ENCODE measurements around the gene PRKAR1A.

PRKAR1A gene

DNA sequence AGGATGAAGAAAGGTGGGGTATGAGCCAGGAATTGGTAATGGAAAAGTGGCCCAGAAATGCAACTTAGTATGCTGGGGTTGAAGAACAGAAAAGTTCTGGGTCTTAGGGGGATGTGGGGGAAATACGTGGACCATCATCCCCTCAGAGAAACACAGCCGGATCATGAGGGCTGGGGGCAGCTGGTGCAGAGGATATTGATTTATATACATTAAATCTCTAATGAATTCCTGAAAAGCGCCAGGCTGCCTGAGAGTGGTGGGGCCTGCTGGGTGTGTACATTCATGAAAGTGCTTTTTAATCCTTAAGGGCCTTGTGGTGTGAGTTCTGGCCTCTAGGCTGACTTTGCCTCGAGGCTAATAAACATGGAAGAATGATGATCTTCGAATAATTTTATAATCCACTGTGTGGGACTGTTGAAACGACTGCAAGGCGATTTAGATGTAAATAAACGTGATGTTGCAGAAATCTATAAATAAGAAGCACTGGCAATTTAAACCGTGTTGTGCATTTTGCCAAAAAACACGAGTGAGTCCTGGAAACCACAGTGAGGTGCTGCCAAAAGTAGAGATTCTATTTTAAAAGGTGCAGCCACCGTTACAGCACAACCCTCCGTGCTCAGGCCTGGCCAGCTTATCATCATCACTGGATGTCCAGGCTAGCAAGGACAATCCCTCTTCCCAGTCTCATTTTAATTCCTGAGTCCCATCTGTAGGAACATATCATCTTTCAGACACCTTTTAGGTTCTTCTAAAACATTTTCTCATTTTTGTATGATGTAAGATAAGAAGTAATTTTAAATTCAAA lies 32.1 kb downstream of the PRKAR1A start:
- no peak for DNase-seq

DNA sequence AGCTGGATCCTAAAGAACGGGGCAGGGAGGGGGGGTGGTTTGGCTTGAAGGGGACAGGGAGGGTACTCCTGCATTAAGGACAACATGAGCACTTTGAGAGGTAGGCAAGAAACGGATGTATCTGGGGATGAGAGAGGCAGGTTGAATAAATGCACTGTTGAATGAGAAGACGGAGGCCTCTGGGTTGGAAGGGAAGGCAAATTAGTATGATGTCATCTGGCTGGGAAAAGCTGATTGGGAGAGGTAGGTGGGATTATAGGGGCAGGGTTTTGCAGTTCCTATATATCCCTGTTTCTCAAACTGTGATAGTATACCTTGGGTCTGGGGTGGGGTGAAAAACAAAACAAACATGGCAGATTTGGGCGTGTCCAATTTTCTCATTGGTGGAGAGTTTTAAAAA lies 44.3 kb downstream of the PRKAR1A start:
- no peak for DNase-seq

DNA sequence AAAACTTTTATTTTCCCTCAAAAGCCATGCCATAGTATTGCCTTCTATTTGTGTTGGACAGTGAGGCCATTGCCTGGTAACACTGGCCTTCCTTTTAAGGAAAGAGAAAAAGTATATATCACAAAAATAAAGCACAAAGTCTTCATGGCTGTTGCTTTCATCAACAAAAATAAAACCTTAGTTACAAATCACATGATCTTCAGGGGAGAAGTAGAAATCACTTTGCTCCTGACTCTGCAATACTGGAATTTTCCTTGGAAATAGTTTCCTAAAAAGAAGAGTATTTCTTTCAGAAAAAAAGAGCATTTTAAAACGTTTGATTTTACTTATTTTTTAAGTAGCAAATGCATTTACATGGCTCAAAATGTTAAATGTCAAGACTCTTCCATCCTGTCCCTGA lies 47.1 kb downstream of the PRKAR1A start:
- DNase-seq, result no peak

DNA sequence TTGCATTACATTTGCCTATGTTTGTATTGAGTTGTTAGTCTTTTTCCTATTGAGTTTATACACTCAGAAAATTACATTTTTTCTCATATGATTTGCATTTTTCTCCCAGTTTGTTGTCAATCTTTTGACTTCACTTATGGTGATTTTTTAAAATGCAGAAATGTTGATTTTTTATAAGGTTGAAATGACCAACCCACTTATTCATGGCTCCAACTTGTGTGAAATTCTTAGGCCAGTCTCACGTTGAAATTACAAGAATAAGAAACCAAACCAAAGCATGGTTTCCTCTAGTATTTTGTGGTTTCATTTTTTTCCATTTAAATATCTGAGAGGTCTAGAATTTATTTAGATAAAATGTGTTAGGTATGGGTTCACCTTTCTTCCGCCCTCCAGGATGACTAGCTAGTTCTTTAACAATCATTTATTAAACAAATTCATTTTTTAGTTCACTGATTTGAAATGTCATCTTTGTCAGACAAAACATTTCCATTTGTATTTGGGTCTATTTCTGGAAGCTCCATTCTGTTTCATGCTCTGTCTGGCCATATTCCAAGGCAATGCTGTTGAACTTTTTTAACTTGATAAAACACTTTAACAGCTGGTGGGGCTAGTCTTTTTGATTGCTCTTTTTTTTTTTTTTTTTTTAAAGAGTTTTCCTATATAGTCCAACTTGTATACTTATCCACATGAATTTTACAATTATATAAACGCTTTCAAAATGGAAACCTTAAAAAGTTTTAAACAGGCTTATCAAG lies 48.9 kb downstream of the PRKAR1A start:
- DNase-seq, result no peak

DNA sequence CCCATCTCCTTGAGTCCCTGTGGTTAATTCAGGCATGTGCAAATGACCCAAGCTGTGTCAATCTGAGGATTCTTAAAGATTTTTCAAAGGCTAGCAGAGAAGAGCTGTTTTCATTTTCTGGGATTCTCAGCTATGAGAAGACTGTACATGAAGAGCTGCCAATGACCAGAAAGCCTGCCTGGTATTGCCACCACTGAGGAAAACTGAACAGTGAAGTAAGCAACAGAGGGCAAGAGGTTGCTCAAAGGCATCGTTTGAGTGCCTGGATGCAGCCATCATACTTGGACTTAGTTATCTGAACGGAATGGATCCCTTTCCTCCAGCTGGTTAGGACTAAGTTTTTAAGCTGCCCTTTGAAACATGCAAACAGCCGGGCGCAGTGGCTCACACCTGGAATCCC lies 50.5 kb downstream of the PRKAR1A start:
- no peak for DNase-seq

DNA sequence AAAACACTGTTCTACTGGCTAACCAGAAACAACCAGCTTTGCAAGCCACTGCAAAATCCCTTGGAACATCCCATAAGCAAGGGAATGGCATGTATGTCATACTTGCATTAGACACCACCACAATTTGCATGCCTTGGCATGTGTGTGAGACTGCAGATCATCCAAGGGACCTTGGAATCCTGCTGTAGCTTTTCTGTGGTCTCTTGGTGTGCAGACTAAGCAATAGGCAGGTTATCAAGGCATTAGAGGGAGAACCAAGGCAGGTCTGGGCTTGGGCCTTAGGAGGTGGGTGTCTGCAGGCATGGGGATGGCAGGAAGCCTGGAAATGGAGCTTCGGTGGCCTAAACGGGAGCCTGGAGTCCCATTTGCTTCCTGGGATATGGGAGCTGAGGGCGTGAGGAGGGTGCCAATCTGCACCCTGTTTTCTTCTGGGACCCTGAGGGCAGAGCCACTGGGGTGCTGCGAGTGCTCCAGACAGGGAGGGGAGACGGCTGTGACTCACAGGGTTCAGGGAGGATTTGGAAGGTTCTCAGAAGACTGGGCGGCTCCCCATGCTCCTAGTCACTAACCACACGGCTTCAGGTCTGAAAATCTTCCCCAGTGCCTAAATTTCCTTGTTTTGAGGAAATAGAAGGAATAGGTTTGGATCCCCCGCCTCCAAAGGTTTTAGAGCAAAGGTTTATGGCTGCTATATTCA lies 52.3 kb downstream of the PRKAR1A start:
- no peak for DNase-seq

DNA sequence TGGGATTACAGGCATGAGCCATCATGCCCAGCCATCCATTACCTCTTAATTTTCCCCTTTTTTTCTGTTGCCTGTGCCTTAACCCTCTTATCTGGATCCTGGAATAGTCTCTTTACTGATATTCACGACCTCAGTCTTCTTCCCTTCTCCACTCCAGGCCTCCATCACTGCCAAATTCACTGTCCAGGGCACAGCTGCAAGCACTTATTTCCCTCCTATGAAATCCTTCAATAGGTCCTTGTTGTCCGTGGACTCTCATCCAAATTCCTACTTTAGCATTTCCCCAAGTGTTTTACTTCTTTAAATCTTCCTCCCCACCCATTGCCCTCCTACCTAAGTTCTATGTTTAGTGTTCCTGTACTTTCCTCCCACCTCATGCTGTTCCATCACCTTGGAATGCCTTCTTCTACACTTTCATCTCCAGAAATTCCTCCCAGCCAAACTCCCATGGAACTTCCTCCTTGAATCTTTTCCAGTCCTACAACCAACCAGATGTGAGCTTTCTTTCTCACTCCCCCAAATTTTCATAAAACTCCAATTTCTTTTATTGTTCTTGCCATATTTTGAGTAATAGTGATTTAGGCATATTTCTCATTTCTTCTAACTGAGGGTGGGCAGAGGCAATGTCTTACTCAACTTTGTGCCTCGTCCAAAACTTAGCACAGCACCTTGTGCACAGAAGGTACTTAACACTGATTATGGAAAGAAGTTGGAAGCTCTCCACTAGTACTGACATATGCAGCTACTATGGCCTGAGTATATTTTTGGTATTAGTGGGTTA lies 53.6 kb downstream of the PRKAR1A start:
- DNase-seq, result no peak

DNA sequence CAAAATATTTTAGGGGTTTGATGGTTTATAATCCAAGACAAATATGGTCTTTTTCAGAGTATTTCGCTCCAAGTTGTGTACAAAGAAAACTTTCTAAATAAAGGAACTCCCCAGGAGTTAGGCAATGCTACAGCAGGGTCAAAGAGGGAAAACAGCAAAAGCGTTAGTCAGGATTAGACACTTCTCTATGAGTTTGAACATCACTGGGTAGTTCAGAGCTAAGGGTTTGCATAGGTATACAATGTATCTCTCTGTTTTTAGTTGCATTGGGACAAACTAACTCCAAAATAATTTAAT lies 54.2 kb downstream of the PRKAR1A start:
- DNase-seq, result no peak

DNA sequence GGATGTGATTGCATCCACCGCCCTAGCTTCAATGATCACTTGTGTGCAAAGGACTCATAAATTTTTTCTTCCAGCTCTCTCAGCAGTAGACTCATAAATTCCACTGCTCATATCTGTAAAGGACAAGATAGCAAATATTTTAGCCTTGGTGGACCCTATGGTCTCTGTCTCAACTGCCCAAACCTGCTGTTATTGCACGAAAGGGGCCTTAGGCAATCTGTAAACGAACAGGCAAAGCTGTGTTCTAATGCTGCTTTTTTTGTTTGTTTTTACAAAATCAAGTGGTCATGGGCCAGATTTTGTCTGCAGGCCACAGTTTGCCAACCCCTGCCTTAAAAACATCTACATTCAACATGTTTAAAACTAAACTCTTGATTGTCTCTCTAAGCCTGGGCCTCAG lies 54.8 kb downstream of the PRKAR1A start:
- DNase-seq, result no peak

DNA sequence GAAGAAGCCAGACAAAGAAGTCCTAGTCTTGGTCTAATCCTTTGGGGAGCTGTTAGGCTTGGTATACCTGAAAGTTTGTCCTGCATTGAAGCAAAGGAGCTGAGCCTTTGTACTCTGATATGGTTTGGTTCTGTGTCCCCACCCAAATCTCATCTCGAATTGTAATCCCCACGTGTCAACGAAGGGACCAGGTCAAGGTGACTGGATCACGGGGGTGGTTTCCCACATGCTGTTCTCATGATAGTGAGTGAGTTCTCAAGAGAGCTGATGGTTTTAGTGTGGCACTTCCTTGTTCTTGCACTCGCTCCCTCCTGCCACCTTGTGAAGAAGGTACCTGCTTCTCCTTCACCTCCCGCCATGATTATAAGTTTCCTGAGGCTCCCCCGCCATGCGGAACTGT lies 55.4 kb downstream of the PRKAR1A start:
- DNase-seq, result no peak

DNA sequence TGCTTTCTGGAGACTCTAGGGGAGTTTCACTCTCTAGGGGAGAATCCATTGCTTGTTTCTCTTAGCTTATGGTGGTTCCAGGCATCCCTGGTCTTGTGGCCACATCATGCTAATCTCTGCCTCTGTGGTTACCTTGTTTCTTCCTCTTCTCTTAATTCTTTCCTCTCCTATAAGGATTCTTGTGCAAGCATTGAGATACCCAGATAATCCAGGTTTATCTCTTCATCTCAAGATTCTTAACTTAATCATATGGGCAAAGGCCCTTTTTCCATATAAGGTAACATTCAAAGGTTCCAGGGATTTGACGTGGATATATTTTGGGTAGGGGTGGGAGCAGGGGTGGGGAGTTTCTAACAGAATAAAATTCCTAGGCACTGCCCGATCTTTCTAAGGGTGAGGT lies 56.4 kb downstream of the PRKAR1A start:
- DNase-seq, result no peak

DNA sequence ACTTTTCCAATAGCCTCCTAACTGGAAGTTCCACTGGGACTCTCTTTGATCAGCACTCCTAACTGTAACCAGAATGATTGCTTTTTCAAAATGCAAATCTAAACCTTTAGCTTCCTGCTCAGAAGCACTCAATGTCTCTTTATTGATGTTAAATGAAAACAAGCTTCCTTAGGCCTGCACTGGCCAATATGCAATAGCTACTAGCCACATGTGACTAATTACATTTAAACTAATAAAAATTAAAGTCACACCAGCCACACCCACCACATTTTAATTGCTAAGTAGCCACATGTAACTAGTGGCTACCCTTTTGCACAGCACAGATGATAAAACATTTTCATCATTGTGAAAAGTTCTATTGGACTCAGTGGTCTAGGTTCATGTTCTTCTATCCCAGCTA lies 57.1 kb downstream of the PRKAR1A start:
- DNase-seq, result no peak

DNA sequence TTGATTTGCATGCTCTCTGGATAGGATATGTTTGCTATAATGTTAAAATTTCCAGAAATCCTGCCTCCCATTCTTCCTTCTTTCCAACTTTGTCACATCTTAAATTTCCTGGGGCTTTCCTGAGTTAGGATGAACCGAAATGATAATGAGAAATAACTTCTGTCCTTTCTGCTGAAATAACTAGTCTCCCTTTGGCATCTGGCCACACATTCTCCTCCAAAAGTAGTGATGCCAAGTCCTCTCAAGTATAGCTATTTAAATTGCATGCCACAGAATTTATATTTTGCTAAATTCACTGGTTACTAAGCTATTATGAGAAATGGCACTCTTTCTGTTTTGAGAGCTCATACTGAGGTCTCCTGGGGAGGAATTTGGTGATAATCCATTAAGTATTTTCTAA lies 58.3 kb downstream of the PRKAR1A start:
- DNase-seq, result no peak

DNA sequence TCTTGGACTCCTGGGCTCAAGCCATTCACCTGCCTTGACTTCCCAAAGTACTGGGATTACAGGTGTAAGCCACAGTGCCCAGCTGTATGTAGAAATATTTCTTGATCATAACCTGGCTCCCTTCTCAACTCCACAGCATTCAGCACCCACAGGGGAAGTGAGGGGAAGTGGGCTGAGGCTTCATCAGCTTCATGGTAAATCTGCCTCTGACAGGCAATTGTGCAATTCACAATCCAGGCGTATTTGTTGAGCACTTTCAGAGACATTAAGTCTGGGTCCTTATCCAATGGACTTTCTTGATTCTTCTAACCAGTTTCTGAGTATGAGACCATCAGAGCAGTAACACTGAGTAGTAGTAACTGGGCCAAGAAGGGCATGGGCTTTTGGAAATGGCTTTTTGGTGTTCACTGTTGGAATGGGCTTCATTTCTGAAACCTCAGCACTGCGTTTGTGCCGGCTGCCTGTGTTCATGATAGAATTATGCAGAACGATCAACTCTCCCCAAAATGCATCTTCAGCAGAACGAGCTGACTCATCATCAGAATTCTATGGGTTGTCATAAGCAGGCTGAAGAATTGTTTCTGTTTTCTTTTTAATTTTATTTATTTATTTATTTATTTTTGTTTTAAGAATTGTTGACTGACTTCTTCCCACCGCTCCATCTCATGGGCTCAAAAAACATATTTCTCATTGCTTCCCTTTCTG lies 60.1 kb downstream of the PRKAR1A start:
- DNase-seq, result no peak

DNA sequence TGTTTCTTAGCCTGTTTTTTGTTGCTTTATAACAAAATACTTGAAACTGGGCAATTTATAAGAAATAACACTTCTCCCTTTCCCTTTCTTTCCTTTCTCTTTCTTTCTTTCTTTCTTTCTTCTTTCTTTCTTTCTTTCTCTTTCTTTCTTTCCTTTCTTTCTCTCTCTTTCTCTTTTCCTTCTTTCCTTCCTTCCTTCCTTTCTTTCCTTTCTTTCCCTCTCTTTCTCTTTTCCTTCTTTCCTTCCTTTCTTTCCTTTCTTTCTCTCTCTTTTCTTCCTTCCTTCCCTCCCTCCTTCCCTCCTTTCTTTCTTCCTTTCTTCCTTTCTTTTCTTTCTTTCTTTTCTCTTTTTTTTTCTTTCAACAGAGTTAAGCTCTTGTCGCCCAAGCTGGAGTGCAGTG lies 61.1 kb downstream of the PRKAR1A start:
- DNase-seq, result no peak

DNA sequence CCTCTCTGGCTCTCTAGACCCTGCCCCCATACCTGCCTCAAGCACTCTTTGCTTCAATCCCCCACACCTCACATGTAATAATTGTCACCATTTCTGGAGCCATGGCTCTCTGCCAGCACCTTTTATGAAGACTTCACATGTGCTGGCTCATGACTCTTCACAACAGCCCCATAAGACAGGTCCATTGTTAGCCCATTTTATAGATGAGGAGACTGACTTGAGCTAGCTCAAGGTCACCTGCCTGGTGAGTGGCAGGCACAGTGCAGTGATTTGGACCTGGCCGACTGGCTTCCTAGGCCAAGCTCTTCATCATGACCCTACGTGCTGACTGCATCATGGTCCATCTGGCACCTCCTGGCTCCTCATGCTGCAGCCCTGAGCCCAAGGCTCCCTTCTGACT lies 63.9 kb downstream of the PRKAR1A start:
- DNase-seq, result no peak

DNA sequence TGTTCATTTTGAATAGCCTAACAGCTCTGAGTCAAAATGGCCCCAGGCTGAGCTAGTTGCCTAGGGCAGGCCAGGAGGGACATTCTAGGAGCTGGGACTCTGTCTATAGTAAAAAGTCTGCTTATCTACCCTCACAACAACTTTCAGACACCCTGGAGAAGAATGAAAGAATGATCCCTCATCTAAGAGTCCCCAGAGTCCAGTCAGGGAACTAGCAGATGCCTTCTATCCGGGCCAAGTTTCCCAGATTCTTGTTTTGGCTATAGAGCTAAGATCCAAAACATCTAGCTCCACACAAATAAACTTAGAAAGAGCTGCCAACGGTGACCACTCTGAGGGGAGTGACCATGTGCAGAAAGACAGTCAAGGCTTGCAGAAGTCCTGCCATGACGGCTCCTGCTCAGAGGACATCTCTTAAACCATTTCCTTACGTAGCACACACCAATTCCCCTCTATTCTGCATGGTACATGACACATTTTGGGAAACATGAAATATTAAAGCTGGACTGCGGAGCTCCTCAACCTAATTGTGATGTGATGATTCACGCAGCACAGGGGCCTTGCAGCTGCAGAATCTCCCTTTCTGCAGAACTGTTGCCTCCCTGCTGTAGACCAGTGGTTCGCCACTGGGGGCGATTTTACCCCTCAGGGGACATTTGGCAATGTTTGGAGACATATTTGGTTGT lies 64.7 kb downstream of the PRKAR1A start:
- DNase-seq, result no peak

DNA sequence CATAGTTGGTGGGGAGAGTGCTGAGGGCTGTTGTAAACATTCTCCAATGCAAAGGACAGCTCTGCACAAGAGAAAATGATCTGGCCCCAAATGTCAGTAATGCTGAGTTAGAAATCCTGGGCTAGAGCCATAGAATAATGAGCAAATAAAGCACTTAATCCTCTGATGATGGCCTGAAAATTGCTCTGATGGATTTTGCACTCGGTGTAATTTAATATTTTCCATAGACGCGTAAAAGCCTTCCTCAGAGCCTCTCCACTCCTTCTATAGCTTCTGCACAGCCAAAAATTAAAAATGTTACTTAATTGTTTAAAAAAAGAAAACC lies 65.2 kb downstream of the PRKAR1A start:
- DNase-seq, result no peak

DNA sequence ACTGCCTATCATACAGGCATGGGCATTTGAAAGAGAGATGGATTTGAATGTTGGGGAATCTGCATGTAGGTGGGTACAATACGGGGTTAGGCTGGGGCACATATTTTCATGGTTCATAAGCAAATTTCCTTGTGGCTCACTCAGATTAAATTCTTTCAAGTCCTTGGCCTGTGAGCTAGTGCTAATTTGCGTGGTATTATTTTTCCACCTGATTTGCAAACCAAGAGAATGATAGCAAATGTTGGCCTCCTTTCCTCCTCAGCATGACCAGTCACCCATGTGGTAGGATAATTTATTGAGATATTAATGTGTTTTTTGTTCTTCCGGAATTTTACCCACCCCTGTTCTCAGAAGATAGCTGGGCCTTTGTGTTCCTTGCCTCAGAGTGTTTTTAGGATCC lies 66.0 kb downstream of the PRKAR1A start:
- no peak for DNase-seq

DNA sequence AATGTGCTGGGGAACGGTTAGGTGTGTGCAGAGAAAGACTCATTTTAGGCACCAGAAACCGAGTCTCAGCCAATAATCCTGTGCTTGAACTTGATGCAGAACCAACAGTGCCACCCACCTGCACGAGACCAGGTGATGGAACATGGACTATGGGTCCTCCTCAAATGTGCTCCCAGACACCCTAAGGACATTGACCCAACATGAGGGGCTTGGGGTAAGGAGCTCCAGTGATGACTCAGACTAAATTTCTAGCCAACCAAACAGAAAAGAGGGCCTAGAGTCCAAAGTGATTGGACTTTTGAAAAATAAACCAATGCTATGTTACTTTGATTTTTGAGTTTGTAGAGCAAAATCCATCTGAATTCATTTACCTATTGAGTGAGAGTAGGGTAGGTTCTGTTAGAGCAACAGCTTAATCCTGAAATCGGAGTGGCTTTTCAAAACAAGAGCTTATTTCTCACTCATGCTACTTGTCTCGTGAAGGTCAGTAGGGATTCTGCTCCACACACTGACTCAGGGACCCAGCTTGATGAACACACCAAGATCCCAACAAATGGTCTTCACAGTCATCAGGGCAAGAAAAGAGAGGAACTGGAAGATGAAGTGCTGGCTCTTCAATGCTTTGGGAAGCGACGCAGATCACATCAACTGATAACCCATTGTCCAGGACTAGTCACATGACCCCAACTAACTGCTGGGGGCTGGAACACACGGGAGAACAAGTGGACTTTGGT lies 67.1 kb downstream of the PRKAR1A start:
- no peak for DNase-seq

DNA sequence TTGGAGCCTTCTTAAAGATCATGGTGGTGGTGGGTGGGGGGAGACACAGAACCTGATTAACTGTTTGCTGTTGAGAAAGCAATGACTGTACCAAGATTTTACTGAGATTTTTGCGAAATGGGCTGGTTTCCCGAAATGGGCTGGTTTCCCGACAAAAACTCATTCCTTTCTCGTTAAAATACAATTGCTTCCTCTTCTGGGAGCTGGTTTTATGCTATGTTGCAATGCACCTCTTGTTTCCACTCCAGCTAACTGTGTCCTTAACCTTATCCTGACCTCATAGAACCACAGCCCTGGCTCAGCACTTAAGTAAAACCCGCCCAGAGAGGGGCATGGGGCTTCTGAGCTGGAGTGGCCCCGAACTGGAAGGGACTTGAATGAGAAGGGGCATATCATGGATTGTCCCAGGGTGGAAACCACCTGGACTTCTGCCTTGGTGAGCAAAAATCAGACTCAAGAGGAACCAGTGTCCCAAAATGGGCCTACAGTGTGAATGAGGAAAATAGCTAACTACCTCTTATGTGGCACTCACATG lies 68.1 kb downstream of the PRKAR1A start:
- no peak for DNase-seq

Data from T-helper 1 cell (primary cell).